PC-9 (cell line): ENCODE measurements around the gene CBX2.

Experiments
- EZH2 ChIP-seq: fragments of 200-600 bp; sonication (generic); IDR thresholded peaks from 2 replicates; pipeline ENCODE4 v1.8.0; 2017; ENCODE audit warnings: antibody characterized with exemption, low read depth
- TF ChIP-seq, protein P1 (sequence below): fragments of 200-600 bp; sonication (generic); conservative IDR thresholded peaks from 2 replicates; pipeline ENCODE4 v1.6.1; 2017; ENCODE audit warnings: mixed run types, antibody characterized with exemption, mild to moderate bottlenecking, moderate library complexity

DNA sequence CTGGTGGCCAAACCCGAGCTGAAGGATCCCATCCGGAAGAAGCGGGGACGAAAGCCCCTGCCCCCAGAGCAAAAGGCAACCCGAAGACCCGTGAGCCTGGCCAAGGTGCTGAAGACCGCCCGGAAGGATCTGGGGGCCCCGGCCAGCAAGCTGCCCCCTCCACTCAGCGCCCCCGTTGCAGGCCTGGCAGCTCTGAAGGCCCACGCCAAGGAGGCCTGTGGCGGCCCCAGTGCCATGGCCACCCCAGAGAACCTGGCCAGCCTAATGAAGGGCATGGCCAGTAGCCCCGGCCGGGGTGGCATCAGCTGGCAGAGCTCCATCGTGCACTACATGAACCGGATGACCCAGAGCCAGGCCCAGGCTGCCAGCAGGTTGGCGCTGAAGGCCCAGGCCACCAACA, 5.9 kb downstream of the CBX2 start:
- no peak for TF ChIP-seq EZH2
- TF ChIP-seq, protein P1, sequence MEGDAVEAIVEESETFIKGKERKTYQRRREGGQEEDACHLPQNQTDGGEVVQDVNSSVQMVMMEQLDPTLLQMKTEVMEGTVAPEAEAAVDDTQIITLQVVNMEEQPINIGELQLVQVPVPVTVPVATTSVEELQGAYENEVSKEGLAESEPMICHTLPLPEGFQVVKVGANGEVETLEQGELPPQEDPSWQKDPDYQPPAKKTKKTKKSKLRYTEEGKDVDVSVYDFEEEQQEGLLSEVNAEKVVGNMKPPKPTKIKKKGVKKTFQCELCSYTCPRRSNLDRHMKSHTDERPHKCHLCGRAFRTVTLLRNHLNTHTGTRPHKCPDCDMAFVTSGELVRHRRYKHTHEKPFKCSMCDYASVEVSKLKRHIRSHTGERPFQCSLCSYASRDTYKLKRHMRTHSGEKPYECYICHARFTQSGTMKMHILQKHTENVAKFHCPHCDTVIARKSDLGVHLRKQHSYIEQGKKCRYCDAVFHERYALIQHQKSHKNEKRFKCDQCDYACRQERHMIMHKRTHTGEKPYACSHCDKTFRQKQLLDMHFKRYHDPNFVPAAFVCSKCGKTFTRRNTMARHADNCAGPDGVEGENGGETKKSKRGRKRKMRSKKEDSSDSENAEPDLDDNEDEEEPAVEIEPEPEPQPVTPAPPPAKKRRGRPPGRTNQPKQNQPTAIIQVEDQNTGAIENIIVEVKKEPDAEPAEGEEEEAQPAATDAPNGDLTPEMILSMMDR: no peak
